NCI-H2081 (cell line): ENCODE results near the gene RAPSN.

ENCODE experiments used
- DNase-seq, 2 experiments: peaks; one replicate each; lab custom pipeline; 2025; lab: John Stamatoyannopoulos, UW

Gene RAPSN

DNA sequence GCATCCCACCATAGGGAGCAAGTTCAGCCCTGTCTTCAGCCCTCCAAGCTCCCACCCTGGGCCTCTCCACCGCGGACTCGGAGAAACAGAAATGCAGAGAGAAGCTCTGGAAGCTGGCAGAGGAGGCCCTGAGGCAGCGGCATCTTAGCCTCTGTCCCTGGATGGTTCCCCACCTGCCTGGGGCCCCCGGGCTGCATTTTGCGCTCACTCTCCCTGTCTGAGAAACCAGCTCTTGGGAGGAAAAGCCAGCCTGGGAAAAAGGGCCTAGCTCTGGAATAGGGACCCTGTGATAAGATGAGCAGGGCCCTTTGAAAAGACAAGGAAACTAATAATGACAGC lies 58.5 kb downstream of the RAPSN start:
- no peak for DNase-seq

- no peak for DNase-seq
These were observed 59.1 kb downstream of the RAPSN start for GRCh38 chr11:47389577-47390421.

DNA sequence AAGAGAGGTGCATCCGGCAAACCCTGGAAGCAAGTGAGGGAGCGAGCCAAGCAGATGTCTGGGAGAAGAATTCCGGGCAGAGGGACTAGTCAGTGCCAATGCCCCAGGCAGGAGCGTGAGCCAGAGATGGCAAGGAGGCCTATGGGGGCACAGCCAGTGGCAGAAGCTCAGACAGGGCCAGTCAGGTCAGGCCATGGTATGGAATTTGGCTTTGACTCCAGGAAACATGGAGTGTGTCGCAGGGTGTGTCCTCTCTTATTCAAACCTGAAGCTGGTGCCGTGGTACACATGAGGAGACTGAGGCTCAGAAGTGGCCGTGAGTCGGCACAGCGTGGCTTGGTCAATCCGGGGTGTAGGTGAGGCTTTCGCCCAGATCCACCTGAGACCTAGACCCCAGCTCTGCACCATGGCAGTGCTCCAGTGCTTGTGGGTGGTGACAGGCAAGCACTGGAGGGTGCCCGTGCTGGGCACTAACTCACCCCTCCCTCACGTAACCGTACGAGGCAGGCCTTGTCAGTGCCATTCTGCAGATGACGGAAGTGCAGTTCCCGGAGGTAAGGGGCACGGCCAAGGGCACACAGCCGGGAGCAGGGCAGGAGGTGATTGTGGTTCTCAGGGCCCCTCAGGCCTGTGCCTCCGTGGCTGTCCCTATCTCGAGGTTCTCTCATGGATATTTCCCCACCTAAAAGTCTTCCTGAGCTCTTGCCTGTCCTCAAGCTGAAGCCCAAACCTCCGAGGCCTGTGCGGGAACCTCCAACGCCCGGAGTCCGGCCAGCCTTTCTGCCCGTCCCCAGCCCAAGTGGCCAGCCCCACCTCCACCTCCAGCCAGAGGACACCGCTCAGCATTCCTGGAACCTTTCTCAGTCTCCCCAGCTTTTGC lies 60.0 kb downstream of the RAPSN start:
- no peak for DNase-seq

- no peak for DNase-seq
These were observed 60.8 kb downstream of the RAPSN start for GRCh38 chr11:47387944-47388696.
